Endothelial cell (in vitro differentiated cells): ENCODE results near the gene FKBP4. TPM values are rescaled to one million over a fixed set of nuclear protein-coding genes. Genes with fewer than 3 reads are reported as not detected.

Source experiments
- DNase-seq: peaks from one replicate; pipeline ENCODE4 v3.0.0; 2021; ENCODE audit warnings: low spot score
- H3K27ac Mint-ChIP-seq: one replicate; pipeline ENCODE4 v1.8.0; 2021; ENCODE audit warnings: mixed read lengths, inconsistent platforms; ENCODE audit not compliant: unreplicated experiment
- H3K27me3 Mint-ChIP-seq: one replicate; pipeline ENCODE4 v1.8.0; 2021; ENCODE audit warnings: mild to moderate bottlenecking, moderate library complexity, mixed read lengths, inconsistent platforms; ENCODE audit not compliant: unreplicated experiment
- H3K36me3 Mint-ChIP-seq: one replicate; pipeline ENCODE4 v1.8.0; 2021; ENCODE audit warnings: mild to moderate bottlenecking, low read depth, mixed read lengths, inconsistent platforms; ENCODE audit not compliant: unreplicated experiment
- H3K4me1 Mint-ChIP-seq: one replicate; pipeline ENCODE4 v1.8.0; 2021; ENCODE audit warnings: mild to moderate bottlenecking, mixed read lengths, inconsistent platforms; ENCODE audit not compliant: unreplicated experiment
- H3K4me3 Mint-ChIP-seq: one replicate; pipeline ENCODE4 v1.8.0; 2021; ENCODE audit warnings: mild to moderate bottlenecking, mixed read lengths, inconsistent platforms; ENCODE audit not compliant: unreplicated experiment
- H3K9me3 Mint-ChIP-seq: one replicate; pipeline ENCODE4 v1.8.0; 2021; ENCODE audit warnings: mixed read lengths, inconsistent platforms; ENCODE audit not compliant: unreplicated experiment
- CTCF ChIP-seq: fragments of 200-600 bp; sonication (generic); IDR thresholded peaks from one replicate; pipeline ENCODE4 v1.5.0; 2021; ENCODE audit warnings: antibody characterized with exemption; ENCODE audit not compliant: unreplicated experiment
- total RNA-seq: library from RNA; stranded (reverse); fragmentation: NEBNext Ultra II Directional; extraction: Animal tissue kit (Norgen Biotek cat#: 25700); gene quantifications from one replicate; pipeline ENCODE4 v1.2.1, GENCODE V29; 2021; ENCODE audit not compliant: unreplicated experiment

FKBP4 gene
- total RNA-seq, 1 donor from 2014 or later, result 39.6 TPM

GRCh38 chr12:2759733-2760132 is 35.0 kb upstream of the FKBP4 start:
- Mint-ChIP-seq H3K9me3 (no peaks in the 10 kb centered on the region), H3K27ac (no peak overlapping the region)

GRCh38 chr12:2764398-2764797 is 30.4 kb upstream of the FKBP4 start:
- no peak for DNase-seq
- Mint-ChIP-seq H3K27ac (no peak overlapping the region), H3K9me3 (no peaks in the 10 kb centered on the region), H3K36me3 (no peaks in the 10 kb centered on the region), H3K27me3 (peaks cover 3% of the 10 kb centered on the region), H3K4me3 (no peak overlapping the region), H3K4me1 (no peaks in the 10 kb centered on the region)
- TF ChIP-seq CTCF, result no peak

More at GRCh38 chr12:2759733-2760132, 35.0 kb upstream of the FKBP4 start:
- Mint-ChIP-seq H3K4me3 (no peak overlapping the region), H3K36me3 (no peaks in the 10 kb centered on the region), H3K4me1 (no peaks in the 10 kb centered on the region), H3K27me3 (peaks cover 5% of the 10 kb centered on the region)
- TF ChIP-seq CTCF, result no peak
- DNase-seq, result no peak

- H3K4me1 Mint-ChIP-seq, result no peaks in the 10 kb centered on the region
- H3K27ac Mint-ChIP-seq, result no peak overlapping the region
- no peaks in the 10 kb centered on the region for H3K36me3 Mint-ChIP-seq
- no peaks in the 10 kb centered on the region for H3K9me3 Mint-ChIP-seq
- H3K4me3 Mint-ChIP-seq, result no peak overlapping the region
- no peak for DNase-seq
- no peak for TF ChIP-seq CTCF
- peaks cover 3% of the 10 kb centered on the region for H3K27me3 Mint-ChIP-seq
These were observed 29.7 kb upstream of the FKBP4 start for GRCh38 chr12:2765052-2765451.

GRCh38 chr12:2765608-2766007 is 29.2 kb upstream of the FKBP4 start:
- H3K27ac Mint-ChIP-seq, result no peak overlapping the region
- H3K36me3 Mint-ChIP-seq, result peaks cover 3% of the 10 kb centered on the region
- H3K9me3 Mint-ChIP-seq, result no peaks in the 10 kb centered on the region
- no peaks in the 10 kb centered on the region for H3K4me1 Mint-ChIP-seq
- DNase-seq, result no peak
- no peak overlapping the region for H3K4me3 Mint-ChIP-seq
- no peak for TF ChIP-seq CTCF
- H3K27me3 Mint-ChIP-seq, result peaks cover 3% of the 10 kb centered on the region

GRCh38 chr12:2768224-2768961 is 26.4 kb upstream of the FKBP4 start:
- no peaks in the 10 kb centered on the region for H3K4me1 Mint-ChIP-seq
- peaks cover 6% of the 10 kb centered on the region for H3K36me3 Mint-ChIP-seq
- no peak overlapping the region for H3K27ac Mint-ChIP-seq
- H3K9me3 Mint-ChIP-seq, result no peaks in the 10 kb centered on the region
- H3K27me3 Mint-ChIP-seq, result peaks cover 7% of the 10 kb centered on the region
- DNase-seq, result no peak
- H3K4me3 Mint-ChIP-seq, result no peak overlapping the region
- no peak for TF ChIP-seq CTCF
